Uterus (tissue), 2 donors: ENCODE data around the gene SRPK2.

Experiments
- CTCF ChIP-seq, 4 experiments: fragments of 200-600 bp in 2 of 4; fragments of 450-650 bp in 2 of 4; sonication (generic) in 2 of 4; IDR thresholded peaks; one replicate each; pipeline ENCODE4 v1.5.1; 2016 to 2019; ENCODE audit warnings: antibody characterized with exemption in 4 of 4, mild to moderate bottlenecking in 2 of 4, moderate library complexity in 1 of 4
- POLR2A ChIP-seq, 2 donors: fragments of 450-650 bp; IDR thresholded peaks; one replicate each; pipeline ENCODE4 v1.6.1; 2016; ENCODE audit warnings: antibody characterized with exemption in 2 of 2, mild to moderate bottlenecking in 1 of 2, moderate library complexity in 1 of 2

- TF ChIP-seq CTCF (IDR thresholded peaks at IDR 0.05) (no peak), POLR2A (IDR thresholded peaks at IDR 0.05) (no peak)
Observed at GRCh38 chr7:105156731-105157130, 232.0 kb downstream of the SRPK2 start.
